ENCODE data around the gene IMMP2L.

IMMP2L gene

GRCh38 chr7:111137296-111138192 lies 424.7 kb downstream of the IMMP2L start:
- Mint-ChIP-seq H3K9me3 (no peaks in the 10 kb centered on the region), H3K36me3 (peaks cover 0 to 3% of the 10 kb centered on the region in 2 donors), H3K27ac (peak overlapping the region; percentile 98), H3K27me3 (no peaks in the 10 kb centered on the region), H3K4me3 (peak overlapping the region; percentile 79 to 82), H3K4me1 (peaks cover 13 to 39% of the 10 kb centered on the region in 2 donors)
- ATAC-seq (replicated peaks) (peak; percentile 92 to 93), DNase-seq (peak; percentile 67)

- H3K36me3 Mint-ChIP-seq: no peaks in the 10 kb centered on the region
- DNase-seq (no peak), ATAC-seq (replicated peaks) (no peak)
- no peaks in the 10 kb centered on the region for H3K27me3 Mint-ChIP-seq
- no peak overlapping the region for H3K4me3 Mint-ChIP-seq
- H3K27ac Mint-ChIP-seq: no peak overlapping the region
- H3K4me1 Mint-ChIP-seq: peaks cover 4 to 5% of the 10 kb centered on the region in 2 donors
- no peaks in the 10 kb centered on the region for H3K9me3 Mint-ChIP-seq
These were observed 429.5 kb downstream of the IMMP2L start for GRCh38 chr7:111132833-111133232.

- Mint-ChIP-seq H3K36me3 (no peaks in the 10 kb centered on the region), H3K9me3 (no peaks in the 10 kb centered on the region), H3K4me3 (no peak overlapping the region), H3K4me1 (peaks cover 0 to 3% of the 10 kb centered on the region in 2 donors), H3K27me3 (no peaks in the 10 kb centered on the region), H3K27ac (no peak overlapping the region)
- DNase-seq (no peak), ATAC-seq (replicated peaks) (no peak)
These were observed 432.9 kb downstream of the IMMP2L start for GRCh38 chr7:111129435-111129834.

GRCh38 chr7:111126987-111127386 lies 435.3 kb downstream of the IMMP2L start:
- H3K4me1 Mint-ChIP-seq: no peaks in the 10 kb centered on the region
- ATAC-seq (replicated peaks) (no peak), DNase-seq (no peak)
- no peak overlapping the region for H3K4me3 Mint-ChIP-seq
- no peaks in the 10 kb centered on the region for H3K27me3 Mint-ChIP-seq
- no peak overlapping the region for H3K27ac Mint-ChIP-seq
- no peaks in the 10 kb centered on the region for H3K9me3 Mint-ChIP-seq
- H3K36me3 Mint-ChIP-seq: no peaks in the 10 kb centered on the region

DNA sequence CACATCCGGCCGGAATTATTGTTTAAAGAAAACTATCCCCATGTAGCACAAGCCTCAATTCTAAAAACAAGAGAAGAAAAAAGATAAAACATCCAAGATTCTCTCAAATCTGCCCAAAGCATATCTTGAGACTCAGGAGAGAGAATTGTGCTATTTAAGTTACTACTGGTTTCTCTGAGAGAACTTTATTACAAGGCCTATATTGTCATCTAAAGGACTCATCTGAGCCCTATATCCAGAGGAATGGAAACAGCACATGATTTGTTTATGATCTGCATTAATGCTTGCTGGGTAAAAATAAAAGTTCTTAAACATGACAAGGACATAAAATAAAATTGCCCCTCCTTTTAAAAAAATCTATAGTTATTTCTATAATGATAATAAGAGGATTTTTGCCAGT lies 446.3 kb downstream of the IMMP2L start:
- H3K9me3 Mint-ChIP-seq: peaks cover 0 to 2% of the 10 kb centered on the region in 2 donors
- peaks cover 0 to 2% of the 10 kb centered on the region in 2 donors for H3K36me3 Mint-ChIP-seq
- H3K4me3 Mint-ChIP-seq: no peak overlapping the region
- no peak overlapping the region for H3K27ac Mint-ChIP-seq
- H3K4me1 Mint-ChIP-seq: peaks cover 4 to 15% of the 10 kb centered on the region in 2 donors
- DNase-seq (no peak), ATAC-seq (replicated peaks) (no peak)
- no peaks in the 10 kb centered on the region for H3K27me3 Mint-ChIP-seq

DNA sequence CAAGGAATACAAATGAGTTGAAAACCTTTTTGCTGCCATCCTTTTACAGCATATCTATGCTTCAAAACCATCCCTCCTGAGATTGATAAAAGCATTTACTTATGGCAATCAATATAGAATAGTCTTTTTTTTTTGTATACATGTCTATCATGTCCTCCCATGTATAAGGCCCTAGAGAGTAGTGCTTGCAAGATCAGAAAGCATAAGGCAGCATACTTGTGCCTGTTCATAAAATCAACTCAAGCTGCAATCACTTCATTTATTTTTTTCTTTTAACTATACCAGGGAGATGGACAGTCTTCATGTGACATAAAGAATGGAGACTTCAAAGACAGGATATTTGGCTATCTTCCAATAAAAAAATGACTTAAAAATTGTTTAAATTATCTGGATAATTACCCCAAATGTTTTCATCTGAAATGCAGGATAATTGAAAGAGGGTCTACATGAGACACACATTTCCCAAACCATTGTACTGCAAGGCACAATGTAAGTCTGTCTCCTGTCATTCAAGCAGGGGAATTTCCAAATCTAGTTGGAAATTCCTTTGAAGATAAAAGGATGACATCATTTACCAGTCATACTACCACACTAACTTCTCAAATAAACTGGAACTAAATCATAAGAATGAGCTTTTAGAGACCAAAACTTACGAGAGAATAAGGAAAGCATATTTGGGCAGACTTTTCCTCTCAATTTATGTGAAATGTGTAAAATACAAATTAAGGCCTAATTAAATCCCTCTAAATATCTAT lies 448.9 kb downstream of the IMMP2L start:
- Mint-ChIP-seq H3K36me3 (peaks cover 0 to 2% of the 10 kb centered on the region in 2 donors), H3K9me3 (no peaks in the 10 kb centered on the region), H3K4me1 (peaks cover 4 to 15% of the 10 kb centered on the region in 2 donors), H3K27me3 (no peaks in the 10 kb centered on the region), H3K27ac (peak overlapping the region; percentile 89), H3K4me3 (no peak overlapping the region)
- ATAC-seq (replicated peaks) (peak; percentile 71 to 90), DNase-seq (no peak)

DNA sequence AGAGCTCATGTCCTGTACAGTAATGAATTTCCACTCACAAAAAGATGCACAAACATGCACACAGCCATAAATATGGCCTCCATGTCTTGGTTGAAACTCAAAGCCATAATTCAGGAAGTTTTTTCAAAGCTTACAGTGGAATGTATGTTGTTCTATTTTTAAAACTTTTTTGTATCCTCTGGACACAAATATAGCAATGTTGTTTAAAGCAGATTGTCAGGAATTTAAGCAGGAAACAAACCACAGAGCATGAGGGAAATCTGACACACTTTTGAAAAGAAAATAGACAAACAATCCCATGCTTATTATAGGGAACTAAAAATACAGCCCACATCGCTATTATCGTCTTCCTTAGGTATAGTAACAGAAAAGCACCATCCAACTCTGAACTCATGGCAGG lies 449.9 kb downstream of the IMMP2L start:
- no peak overlapping the region for H3K27ac Mint-ChIP-seq
- H3K4me1 Mint-ChIP-seq: peaks cover 4 to 15% of the 10 kb centered on the region in 2 donors
- DNase-seq: no peak

GRCh38 chr7:111108496-111108895 lies 453.8 kb downstream of the IMMP2L start:
- H3K27ac Mint-ChIP-seq: no peak overlapping the region
- no peaks in the 10 kb centered on the region for H3K9me3 Mint-ChIP-seq
- DNase-seq (no peak), ATAC-seq (replicated peaks) (no peak)
- H3K36me3 Mint-ChIP-seq: peaks cover 0 to 2% of the 10 kb centered on the region in 2 donors
- H3K4me1 Mint-ChIP-seq: peaks cover 17 to 32% of the 10 kb centered on the region in 2 donors
- H3K4me3 Mint-ChIP-seq: no peak overlapping the region
- H3K27me3 Mint-ChIP-seq: no peaks in the 10 kb centered on the region

More for the DNA sequence above, 449.9 kb downstream of the IMMP2L start:
- H3K4me3 Mint-ChIP-seq: no peak overlapping the region
- no peaks in the 10 kb centered on the region for H3K27me3 Mint-ChIP-seq
- H3K36me3 Mint-ChIP-seq: peaks cover 0 to 2% of the 10 kb centered on the region in 2 donors
- ATAC-seq (replicated peaks): no peak
- no peaks in the 10 kb centered on the region for H3K9me3 Mint-ChIP-seq

DNA sequence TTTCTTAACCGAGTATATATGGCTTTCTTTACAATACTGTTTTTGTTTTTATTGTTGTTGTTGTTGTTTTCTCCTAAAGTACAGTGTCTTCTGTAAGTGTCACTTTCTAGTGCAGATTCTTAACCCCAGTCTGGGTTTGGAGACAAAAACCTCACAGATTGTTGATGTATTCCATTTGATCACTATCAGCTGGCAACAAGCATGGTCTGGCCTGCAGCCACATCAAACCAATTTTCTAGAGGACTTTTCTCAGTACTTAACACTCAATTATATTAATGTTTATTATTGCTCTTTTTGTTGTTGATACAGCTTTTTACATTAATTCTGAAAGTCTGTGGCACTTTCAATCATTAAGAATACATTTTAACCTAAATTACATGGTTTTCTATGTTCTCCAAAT lies 454.3 kb downstream of the IMMP2L start:
- H3K4me1 Mint-ChIP-seq: peaks cover 19 to 32% of the 10 kb centered on the region in 2 donors
- H3K4me3 Mint-ChIP-seq: no peak overlapping the region

GRCh38 chr7:111107579-111107978 lies 454.7 kb downstream of the IMMP2L start:
- no peak overlapping the region for H3K4me3 Mint-ChIP-seq
- H3K9me3 Mint-ChIP-seq: no peaks in the 10 kb centered on the region
- DNase-seq (no peak), ATAC-seq (replicated peaks) (no peak)
- H3K27ac Mint-ChIP-seq: no peak overlapping the region
- H3K27me3 Mint-ChIP-seq: no peaks in the 10 kb centered on the region
- H3K36me3 Mint-ChIP-seq: peaks cover 0 to 2% of the 10 kb centered on the region in 2 donors
- H3K4me1 Mint-ChIP-seq: peaks cover 19 to 32% of the 10 kb centered on the region in 2 donors

More for the DNA sequence above, 454.3 kb downstream of the IMMP2L start:
- H3K36me3 Mint-ChIP-seq: peaks cover 0 to 2% of the 10 kb centered on the region in 2 donors
- DNase-seq (no peak), ATAC-seq (replicated peaks) (no peak)
- no peaks in the 10 kb centered on the region for H3K27me3 Mint-ChIP-seq
- no peak overlapping the region for H3K27ac Mint-ChIP-seq
- H3K9me3 Mint-ChIP-seq: no peaks in the 10 kb centered on the region

GRCh38 chr7:111105269-111105668 lies 457.0 kb downstream of the IMMP2L start:
- Mint-ChIP-seq H3K27ac (no peak overlapping the region), H3K9me3 (no peaks in the 10 kb centered on the region), H3K4me1 (peaks cover 19 to 32% of the 10 kb centered on the region in 2 donors), H3K36me3 (no peaks in the 10 kb centered on the region), H3K27me3 (no peaks in the 10 kb centered on the region), H3K4me3 (no peak overlapping the region)
- no peak for DNase-seq
- ATAC-seq (replicated peaks): no peak

DNA sequence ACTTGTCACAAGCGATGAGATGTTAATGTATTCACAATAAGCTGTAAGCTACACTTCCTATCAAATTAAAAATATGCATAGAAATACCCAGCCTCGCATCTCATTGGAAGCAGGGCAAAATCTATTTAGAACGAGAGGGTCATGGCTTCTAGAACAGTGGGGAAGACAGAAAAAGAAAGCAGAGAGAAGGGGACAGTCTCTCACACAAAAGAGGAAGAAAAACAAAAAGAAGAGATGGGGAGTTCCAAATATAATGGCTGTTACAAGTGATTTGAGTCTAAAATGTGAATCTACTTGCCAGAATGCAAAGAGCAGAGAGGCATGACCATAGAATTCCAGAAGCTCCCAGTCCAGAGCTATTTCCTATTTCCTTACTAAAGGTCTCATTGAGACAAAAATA lies 457.6 kb downstream of the IMMP2L start:
- Mint-ChIP-seq H3K27ac (peak overlapping the region; percentile 68), H3K9me3 (no peaks in the 10 kb centered on the region), H3K27me3 (no peaks in the 10 kb centered on the region), H3K4me3 (peak overlapping the region in 1 of 2 donors; percentile 33), H3K4me1 (peaks cover 19 to 32% of the 10 kb centered on the region in 2 donors), H3K36me3 (no peaks in the 10 kb centered on the region)
- no peak for DNase-seq
- ATAC-seq (replicated peaks): peak; percentile 76 to 85

DNA sequence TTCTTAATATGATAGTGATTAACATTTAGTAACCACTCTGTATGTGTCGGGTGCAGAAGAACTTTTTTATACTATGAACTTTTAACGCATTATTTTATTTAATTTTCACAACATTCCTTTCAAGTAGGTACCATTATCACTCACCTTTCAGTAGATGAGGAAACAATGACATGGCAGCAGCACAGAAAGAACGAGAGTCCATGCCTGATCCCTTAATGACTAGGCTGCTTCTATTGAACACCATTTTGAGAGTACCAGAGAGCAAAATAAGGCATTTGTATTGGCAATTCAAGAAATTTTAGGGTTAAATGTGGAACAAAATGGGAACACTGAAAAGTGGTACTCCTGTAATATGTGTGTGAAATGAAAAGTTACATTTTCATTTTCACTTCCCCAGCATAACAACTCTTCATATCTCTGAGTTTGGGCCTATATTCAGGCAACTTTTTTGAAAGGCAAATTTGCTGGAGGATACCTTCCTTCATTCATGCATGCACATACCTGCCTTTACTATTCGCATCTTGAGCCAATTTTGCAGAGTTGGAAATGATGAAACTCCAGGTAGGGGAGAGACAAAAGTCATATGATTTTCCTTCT lies 458.5 kb downstream of the IMMP2L start:
- no peak overlapping the region for H3K4me3 Mint-ChIP-seq
- H3K27me3 Mint-ChIP-seq: no peaks in the 10 kb centered on the region
- no peaks in the 10 kb centered on the region for H3K36me3 Mint-ChIP-seq
- no peaks in the 10 kb centered on the region for H3K9me3 Mint-ChIP-seq
- H3K27ac Mint-ChIP-seq: no peak overlapping the region
- peaks cover 19 to 32% of the 10 kb centered on the region in 2 donors for H3K4me1 Mint-ChIP-seq
- peak; percentile 42 to 58 for ATAC-seq (replicated peaks)
- no peak for DNase-seq

GRCh38 chr7:111103136-111103535 lies 459.2 kb downstream of the IMMP2L start:
- H3K27ac Mint-ChIP-seq: no peak overlapping the region
- H3K9me3 Mint-ChIP-seq: no peaks in the 10 kb centered on the region
- peaks cover 20 to 32% of the 10 kb centered on the region in 2 donors for H3K4me1 Mint-ChIP-seq
- H3K27me3 Mint-ChIP-seq: no peaks in the 10 kb centered on the region
- DNase-seq (no peak), ATAC-seq (replicated peaks) (no peak)
- H3K36me3 Mint-ChIP-seq: no peaks in the 10 kb centered on the region
- H3K4me3 Mint-ChIP-seq: no peak overlapping the region

Data from stimulated activated naive B cell treated with anti-CD40 and anti-IgM and Interleukin-4, amounts not matched to agents 10 μg/mL and 1 μg/mL and 100 μg/mL, for 72 hours (primary cell).